Activated CD8-positive, alpha-beta memory T cell treated with anti-CD3 and anti-CD28 coated beads, Interleukin-2, amount 50 U/mL, for 48 hours (primary cell): ENCODE results near the gene STEAP1B.

Experiments
- DNase-seq: peaks from one replicate; pipeline ENCODE4 v3.0.0-alpha.2; 2020

STEAP1B gene

GRCh38 chr7:22397981-22398380 lies 102.0 kb downstream of the STEAP1B start:
- no peak for DNase-seq

DNA sequence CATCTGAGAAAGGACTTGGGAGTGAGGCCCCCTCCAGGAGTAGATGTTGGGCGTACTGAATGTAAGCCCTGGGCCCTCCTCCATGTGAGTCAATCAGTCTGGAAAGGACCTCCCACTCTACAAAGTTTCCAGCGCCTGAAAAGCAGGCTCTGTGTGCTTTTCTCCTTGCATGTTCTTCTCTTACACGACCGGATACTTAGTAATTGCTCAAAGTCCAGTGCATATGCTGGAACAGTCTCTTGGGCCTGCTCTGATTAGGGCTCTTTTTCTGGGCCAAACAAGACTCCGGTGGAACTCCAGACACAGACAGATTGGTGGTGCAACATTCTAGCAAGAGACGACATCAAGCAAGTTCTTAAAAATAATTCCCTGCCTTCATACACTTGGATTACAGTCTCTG lies 104.8 kb downstream of the STEAP1B start:
- DNase-seq = no peak

- DNase-seq = no peak
Observed at GRCh38 chr7:22394739-22395138, 105.2 kb downstream of the STEAP1B start.

DNA sequence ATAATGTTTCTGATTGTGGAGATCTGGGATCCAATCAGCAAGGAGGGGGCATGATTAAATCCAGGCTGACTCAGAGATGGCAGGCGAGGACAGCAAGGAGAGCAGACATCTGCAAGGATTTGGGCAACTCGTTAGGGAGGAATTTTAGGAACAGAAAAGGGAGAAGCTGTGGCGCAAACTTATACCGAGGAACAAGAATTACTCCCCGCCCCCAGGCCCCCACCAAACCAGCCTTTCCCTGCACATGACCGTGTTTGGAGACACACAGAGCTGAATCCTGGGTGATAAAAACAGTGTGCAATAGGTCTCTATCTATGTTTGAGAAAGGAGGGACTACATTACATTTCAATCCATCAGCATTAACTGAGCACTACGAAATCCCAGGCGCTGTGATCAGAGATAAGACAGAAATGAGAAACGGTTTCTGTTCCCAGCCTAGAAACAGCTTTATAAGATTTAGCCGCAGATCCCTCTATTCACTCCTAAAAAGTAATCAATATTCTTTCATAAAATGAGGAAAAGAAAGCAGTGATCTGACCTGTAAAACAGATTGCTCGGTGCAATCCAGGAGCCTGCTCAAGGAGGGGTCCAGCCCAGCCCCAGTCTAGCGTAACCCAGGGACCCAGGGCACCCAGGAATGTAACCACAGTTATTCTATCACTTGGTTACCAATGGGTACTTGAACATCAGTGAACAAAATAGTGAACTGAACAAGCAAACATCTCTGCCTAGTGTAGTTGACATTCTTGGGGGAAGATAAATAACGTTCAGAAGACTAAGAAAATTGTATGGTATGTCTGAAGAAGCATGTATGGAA lies 105.9 kb downstream of the STEAP1B start:
- DNase-seq = no peak

GRCh38 chr7:22390516-22390915 lies 109.5 kb downstream of the STEAP1B start:
- no peak for DNase-seq

- no peak for DNase-seq
Observed at GRCh38 chr7:22389892-22390291, 110.1 kb downstream of the STEAP1B start.

DNA sequence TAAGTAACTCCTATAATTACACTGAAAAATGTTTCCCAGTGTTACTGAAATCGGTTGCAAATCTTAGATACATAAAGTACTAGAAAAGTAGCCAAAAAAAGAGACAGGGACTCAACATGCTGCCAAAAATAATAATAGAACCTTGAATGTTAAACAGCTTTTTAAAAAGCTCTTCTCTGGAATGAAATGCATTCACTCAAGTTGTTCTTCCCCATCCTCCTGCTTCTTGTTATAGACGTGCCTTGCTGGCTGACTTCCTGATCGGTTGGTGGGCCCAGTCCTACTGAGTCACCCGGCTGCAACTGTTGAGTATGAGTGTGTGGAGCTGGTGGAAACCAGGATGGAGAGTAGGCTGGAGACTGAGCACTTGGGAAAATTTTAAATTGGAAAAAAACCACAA lies 112.4 kb downstream of the STEAP1B start:
- no peak for DNase-seq

DNA sequence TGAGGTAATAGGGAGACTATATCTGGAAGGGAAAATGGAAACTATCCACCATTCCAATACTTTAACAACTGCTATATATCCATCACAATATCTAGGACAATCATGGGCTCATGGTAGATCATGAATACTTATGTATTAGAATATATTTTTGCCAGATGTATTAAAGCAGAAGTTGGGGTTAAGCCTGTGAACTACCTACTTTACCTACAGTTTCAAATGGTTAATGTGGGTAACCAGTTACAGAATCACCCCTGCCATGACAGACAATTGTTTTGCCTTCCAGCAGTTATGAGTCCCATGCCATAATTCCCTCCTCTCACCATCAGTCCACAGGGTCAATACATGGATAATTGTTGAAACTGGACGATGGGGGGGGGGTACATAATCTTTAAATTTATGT lies 113.1 kb downstream of the STEAP1B start:
- DNase-seq = no peak

DNA sequence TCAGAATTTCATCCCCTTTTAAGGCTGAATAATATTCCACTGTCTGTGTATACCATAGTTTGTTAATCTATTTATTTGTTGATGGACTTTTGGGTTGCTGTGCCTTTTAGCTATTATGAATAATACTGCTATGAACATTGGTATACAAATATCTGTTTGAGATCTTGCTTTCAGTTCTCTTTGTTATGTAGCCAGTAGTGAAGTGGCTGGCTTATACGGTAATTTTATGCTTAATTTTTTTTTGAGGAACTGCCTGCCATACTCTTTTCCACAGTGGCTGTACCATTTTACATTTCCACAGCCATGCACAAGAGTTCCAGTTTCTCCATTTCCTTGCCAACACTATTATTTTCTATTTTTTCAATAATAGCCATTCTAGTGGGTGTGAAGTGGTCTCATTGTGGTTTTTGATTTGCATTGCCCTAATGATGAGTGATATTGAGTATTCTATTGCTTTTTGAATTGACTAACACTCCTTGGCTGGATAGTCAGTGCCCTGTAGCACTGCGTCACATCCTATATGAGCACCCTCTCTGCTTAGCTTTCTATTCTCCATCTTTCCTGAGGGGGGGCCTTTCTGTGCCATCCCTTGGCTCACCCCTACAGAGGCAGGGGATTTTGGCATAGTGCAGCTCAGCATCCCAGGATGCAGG lies 113.7 kb downstream of the STEAP1B start:
- no peak for DNase-seq

DNA sequence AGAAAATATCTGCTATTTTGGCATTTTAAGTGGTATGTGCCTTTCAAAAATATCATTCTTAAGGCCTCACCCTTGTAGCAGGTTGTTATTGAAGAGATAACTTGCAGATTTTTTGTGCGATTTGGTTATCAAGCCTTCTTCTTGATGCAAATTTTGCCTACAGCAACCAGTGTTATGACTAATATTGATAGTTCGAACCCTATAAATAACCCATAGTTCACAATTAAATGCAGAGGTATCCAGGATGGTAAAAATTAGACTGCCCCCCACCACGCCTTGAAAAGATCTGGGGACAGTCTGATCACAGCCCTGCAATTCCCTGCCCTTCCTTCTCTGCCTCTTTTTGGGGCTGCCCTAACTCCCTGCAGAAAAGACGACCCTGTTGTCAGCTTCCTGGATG lies 114.7 kb downstream of the STEAP1B start:
- no peak for DNase-seq

- DNase-seq = no peak
Observed at GRCh38 chr7:22380333-22380732, 119.7 kb downstream of the STEAP1B start.

DNA sequence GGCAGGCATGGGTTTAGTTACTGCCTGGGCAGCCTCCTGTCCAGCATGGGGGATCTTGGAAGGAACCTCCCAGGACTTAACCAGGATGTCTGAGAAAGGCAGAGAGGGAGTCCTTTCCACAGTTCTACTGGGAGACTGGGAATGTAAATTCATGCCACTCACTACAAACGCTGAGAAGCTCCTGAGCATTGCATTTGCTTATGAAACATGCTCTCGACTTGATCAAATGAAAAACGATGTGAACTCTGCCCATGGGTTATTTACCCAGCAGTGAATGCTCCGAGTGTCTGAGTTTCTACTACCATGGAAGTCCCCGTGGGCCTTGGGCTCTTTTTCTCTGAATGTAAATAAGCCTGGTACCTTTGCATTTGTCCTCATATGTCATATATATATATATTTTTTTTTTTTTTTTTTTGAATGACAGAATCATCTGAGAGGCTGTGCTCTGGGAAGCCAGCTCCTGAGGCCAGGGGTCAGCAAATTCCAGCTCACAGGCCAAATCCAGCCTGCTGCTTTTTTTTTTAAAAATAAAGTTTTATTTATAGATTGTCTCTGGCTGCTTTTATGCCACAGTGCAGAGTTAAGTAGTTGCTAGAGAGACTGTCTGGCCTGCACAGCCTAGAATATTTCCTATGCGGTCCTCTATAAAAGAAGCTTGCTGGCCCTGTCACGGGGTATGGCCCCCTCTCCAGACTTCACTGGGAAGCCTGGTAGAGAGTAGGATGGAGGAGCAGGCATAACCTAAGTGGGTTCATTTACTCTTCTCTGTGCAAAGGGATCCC lies 121.6 kb downstream of the STEAP1B start:
- DNase-seq = no peak

- DNase-seq = no peak
Observed at GRCh38 chr7:22377703-22378102, 122.3 kb downstream of the STEAP1B start.

DNA sequence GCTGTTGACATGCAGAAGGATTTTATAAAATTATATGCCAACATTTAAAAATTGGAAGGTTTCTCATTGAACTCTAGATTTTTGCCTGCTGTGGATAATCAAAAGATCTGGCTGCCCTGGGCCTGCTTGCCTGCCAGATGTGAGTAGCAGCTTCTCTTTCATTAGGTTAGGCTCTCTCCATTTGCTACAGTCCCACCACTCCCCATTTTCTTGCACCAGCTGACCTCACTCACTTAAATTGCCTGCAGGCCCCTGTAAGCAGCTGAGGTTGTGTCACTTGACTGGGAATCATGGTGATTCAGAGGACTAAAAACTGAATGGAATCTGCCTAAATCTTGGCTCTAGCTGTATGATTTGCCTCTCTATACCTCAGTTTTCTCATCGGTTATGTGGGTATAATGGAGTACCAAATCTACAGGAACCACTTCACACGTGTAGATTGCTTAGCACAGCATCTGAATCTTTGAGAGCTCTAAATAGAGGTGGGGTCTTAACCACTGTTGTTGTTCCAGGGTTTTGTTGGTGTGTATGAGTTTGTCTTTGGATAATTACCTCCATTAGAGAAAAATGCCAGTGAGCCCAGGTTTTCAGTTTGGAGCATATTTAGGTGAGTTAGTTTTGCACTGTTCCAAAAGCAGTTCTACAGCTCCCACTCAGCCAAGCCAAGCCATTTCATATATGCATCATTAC lies 124.5 kb downstream of the STEAP1B start:
- DNase-seq = no peak

- no peak for DNase-seq
Observed at GRCh38 chr7:22373911-22374310, 126.1 kb downstream of the STEAP1B start.

- no peak for DNase-seq
Observed at GRCh38 chr7:22373388-22373787, 126.6 kb downstream of the STEAP1B start.

DNA sequence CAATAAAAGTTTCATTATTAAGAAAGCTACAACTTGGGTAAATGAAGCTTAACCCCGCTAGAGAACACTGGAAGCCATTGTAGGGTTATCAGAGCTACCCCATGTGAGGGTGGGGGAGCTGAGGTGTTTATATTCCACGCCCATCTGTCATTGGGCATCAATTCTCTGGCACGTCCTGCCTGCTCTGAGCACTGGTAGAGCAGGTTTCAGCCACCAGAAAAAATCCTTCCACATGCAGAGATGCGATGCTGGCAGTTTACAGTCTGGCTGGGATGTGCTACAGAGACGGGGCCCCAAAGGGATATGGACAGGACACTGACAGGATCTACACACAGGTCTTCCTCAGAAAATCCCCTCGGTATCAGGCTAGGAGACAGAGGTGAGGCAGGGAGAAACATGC lies 127.1 kb downstream of the STEAP1B start:
- no peak for DNase-seq

GRCh38 chr7:22371878-22372277 lies 128.1 kb downstream of the STEAP1B start:
- no peak for DNase-seq
